ENCODE measurements around the gene EEFSEC.

EEFSEC gene

DNA sequence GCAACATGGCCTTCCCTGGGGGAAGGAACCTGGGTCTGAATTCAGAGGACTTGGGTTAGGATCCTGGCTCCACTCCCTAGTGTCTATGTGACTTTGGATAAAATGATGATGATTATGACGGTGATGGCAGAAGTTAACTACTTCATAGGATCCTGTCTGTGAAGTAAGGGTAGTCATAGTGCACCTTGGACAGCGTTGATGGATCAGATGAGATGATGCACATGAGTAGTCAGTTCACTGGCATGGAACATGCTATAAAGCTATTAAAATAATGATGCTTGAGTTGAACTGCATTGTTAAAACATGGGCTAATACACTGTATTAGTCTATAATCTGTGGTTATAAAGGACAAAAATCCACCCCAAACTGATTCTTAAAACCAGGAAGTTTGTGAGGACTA, 62.0 kb downstream of the EEFSEC start:
- TF ChIP-seq, protein P1, sequence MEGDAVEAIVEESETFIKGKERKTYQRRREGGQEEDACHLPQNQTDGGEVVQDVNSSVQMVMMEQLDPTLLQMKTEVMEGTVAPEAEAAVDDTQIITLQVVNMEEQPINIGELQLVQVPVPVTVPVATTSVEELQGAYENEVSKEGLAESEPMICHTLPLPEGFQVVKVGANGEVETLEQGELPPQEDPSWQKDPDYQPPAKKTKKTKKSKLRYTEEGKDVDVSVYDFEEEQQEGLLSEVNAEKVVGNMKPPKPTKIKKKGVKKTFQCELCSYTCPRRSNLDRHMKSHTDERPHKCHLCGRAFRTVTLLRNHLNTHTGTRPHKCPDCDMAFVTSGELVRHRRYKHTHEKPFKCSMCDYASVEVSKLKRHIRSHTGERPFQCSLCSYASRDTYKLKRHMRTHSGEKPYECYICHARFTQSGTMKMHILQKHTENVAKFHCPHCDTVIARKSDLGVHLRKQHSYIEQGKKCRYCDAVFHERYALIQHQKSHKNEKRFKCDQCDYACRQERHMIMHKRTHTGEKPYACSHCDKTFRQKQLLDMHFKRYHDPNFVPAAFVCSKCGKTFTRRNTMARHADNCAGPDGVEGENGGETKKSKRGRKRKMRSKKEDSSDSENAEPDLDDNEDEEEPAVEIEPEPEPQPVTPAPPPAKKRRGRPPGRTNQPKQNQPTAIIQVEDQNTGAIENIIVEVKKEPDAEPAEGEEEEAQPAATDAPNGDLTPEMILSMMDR (conservative IDR thresholded peaks at IDR 0.05; ENCODE audit: low read depth, low read length) = no peak
- DNase-seq (ENCODE audit: low read depth) = no peak
- no peak overlapping the region for H3K4me3 ChIP-seq (ENCODE audit: low read length)

- DNase-seq (ENCODE audit: low read depth) = no peak
- H3K4me3 ChIP-seq (ENCODE audit: low read length) = no peak overlapping the region
- TF ChIP-seq, protein P1 (conservative IDR thresholded peaks at IDR 0.05; ENCODE audit: low read depth, low read length) = no peak
These were observed 62.7 kb downstream of the EEFSEC start for GRCh38 chr3:128215800-128216495.

- no peak overlapping the region for H3K4me3 ChIP-seq (ENCODE audit: low read length)
- no peak for DNase-seq (ENCODE audit: low read depth)
- TF ChIP-seq, protein P1 (conservative IDR thresholded peaks at IDR 0.05; ENCODE audit: low read depth, low read length) = no peak
These were observed 64.6 kb downstream of the EEFSEC start for GRCh38 chr3:128217702-128218547.

DNA sequence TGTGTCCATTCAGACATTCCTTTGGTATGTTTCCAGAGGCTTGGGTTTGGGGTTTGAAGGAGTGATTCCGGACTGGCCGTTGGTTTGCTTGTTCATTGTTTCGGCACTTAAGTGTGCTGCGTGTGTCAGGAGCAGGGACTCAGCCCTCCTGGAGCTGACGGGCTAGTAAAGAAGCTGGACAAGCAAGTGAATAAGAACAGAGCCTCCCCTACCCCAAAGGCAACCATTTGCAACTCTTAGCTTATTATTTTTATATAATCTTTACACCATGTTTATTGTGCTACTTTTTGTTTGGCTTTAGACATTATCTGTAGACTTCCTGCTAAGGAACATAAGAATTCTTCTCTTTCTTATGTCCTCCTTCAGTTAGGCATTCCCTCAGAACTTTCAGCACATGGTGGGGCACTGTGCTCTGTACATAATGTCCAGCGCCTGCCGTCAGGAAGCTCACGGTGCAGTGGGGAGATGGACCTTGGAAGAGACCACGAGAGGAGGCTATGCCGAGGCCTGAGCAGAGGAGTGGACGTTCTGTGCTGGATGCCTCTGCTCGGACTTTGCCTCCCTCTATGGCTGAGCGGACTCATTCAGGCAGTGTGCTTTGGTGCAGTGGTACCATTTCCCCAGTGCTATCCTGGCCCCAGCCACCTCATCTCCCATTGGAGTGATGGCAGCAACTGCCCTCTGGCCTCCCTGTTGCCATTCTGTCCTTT, 65.4 kb downstream of the EEFSEC start:
- TF ChIP-seq, protein P1 (conservative IDR thresholded peaks at IDR 0.05; ENCODE audit: low read depth, low read length) = no peak
- DNase-seq (ENCODE audit: low read depth) = no peak
- no peak overlapping the region for H3K4me3 ChIP-seq (ENCODE audit: low read length)

- no peak overlapping the region for H3K4me3 ChIP-seq (ENCODE audit: low read length)
- no peak for DNase-seq (ENCODE audit: low read depth)
- TF ChIP-seq, protein P1 (conservative IDR thresholded peaks at IDR 0.05; ENCODE audit: low read depth, low read length) = no peak
These were observed 68.0 kb downstream of the EEFSEC start for GRCh38 chr3:128221328-128221727.

DNA sequence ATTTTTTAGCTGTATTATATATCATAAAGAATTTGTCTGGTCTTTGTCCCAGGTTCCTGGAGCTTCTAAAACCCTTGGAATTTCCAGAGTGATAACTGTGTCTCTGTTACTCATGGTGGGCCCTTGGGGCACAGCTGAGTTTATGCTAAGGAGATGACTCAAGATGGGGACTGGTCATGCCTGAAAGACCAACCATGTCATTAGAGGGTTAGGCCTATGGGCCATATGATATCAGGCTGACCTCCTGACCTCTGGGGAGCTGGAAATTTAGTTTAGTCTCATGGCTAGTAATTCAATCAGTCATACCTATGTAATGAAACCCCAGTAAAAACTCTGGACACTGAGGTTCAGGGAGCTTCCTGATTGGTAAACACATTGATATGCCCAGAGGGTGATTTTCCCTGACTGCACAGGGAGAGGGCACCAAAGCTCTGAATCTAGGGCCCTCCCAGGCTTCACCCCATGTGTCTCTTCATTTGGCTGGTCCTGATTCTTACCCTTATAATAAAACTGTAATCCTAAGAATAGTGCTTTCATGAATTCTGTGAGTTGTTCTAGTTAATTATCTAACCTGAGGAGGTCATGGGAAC, 69.6 kb downstream of the EEFSEC start:
- no peak for DNase-seq (ENCODE audit: low read depth)
- H3K4me3 ChIP-seq (ENCODE audit: low read length) = no peak overlapping the region
- TF ChIP-seq, protein P1 (conservative IDR thresholded peaks at IDR 0.05; ENCODE audit: low read depth, low read length) = no peak

Measured in retinal pigment epithelial cell (primary cell).